Measurements from ENCODE around the gene TTC7B.

DNA sequence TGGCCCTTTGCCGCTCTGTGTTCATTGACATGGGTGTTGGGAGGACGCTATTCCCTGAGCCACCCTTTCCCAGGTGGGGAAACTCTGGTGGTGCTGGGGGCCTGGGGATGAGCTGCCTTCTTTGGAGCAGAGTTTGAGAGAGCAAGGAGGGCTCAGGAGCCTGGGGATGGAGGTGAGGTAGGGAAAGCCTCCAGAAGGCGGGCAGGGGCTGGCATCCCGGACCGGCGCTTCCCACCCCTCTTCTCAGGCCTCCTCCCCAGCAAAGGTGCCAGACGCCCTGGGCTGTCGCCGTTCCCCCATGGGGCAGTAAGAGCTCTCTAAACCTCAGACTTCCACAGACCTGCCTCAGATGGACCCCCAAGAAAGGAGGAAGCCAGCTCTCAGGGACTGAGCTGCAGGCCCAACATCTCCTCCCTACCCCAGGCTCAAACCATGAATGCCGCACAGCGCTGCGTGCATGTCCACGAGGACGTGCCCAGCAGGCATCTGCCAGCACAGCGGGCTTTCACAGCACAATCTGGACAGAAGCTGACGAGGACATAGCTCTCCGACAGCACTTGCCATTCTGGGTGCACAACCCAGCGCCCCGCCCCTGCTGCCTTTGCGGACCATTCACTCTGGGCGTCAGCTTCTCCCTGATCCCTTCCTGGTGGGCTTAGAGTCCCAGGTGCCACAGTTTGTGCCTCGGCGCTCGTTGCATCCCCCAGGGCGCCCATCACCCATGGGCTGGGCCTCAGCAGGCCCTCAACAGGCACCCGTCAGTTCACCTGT lies 14.9 kb upstream of the TTC7B start:
- TF ChIP-seq GATA2 (IDR thresholded peaks at IDR 0.05; ENCODE audit: low read depth, low read length): no peak
- no peak for TF ChIP-seq GATA3 (IDR thresholded peaks at IDR 0.05; ENCODE audit: low read depth, low read length)
